NCI-H748 (cell line): ENCODE data around the gene CCL19.

Source experiments
- DNase-seq: peaks from one replicate; lab custom pipeline; 2025; ENCODE audit not compliant: unreplicated experiment; lab: John Stamatoyannopoulos, UW

The CCL19 gene

DNA sequence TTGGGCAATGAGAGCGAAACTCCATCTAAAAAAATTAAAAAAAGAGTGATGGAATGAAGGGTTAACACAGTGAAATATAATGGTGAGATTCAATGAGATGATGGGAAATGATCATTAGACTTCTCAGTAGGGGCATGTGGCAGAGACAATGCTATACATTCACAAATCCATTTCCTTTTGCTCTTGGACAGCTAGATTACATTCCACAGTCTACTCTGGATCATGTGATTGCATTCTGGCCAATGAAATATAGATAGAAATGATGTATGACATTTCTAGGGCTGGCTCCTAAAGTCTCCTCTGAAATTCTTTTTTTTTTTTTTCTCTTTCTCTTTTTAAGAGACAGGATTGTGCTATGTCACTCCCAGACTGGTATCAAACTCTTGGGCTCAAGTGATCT, 48.4 kb downstream of the CCL19 start:
- DNase-seq = no peak
